Adrenal gland (tissue), 5 donors: ENCODE results near the gene GRIA4.

Experiments used
- CTCF ChIP-seq, 6 experiments: fragments of 450-650 bp in 4 of 6; fragments of 200-600 bp in 2 of 6; sonication (generic) in 1 of 6; IDR thresholded peaks; 1 replicate in 5 of 6; 2 replicates in 1 of 6; pipeline versions ENCODE4 v1.5.1 to v1.8.0; 2016 to 2021; ENCODE audit warnings: antibody characterized with exemption in 6 of 6, mild to moderate bottlenecking in 2 of 6, moderate library complexity in 1 of 6
- POLR2A ChIP-seq, 2 donors: fragments of 450-650 bp; IDR thresholded peaks; one replicate each; pipeline ENCODE4 v1.6.1; 2017; ENCODE audit warnings: antibody characterized with exemption in 2 of 2, mild to moderate bottlenecking in 2 of 2, moderate library complexity in 1 of 2
- donor health status: DM: no; HTN: no; CAD: no.

- TF ChIP-seq CTCF (IDR thresholded peaks at IDR 0.05) (no peak), POLR2A (IDR thresholded peaks at IDR 0.05) (no peak)
Observed at GRCh38 chr11:105933695-105934094, 323.8 kb downstream of the GRIA4 start.
